HG02870 (cell line): Measurements from ENCODE around the gene PTPN7.

ENCODE experiments used
- ATAC-seq: cut with Tn5 transposase; IDR thresholded peaks from one replicate; pipeline ENCODE4 v1.9.1; 2021; ENCODE audit warnings: mild to moderate bottlenecking, moderate library complexity; ENCODE audit not compliant: unreplicated experiment

Gene PTPN7

DNA sequence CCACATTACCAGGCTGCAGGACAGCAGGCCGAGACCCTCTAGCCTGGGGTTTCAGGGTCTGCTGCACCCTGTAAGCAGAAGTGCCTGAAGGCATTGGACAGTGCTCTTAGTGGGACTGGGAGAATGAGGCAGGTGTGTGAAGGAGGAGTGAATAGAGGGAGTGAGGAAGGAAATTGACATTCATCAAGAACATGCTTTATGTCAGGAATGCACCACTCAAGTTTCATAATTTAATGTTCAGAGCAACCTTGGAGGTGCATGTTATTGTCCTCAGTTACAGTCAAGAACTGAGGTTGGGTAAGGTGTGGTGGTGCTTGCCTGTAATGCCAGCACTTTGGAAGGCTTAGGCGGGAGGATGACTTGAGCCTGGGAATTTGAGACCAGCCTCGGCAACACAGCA lies 49.4 kb downstream of the PTPN7 start:
- ATAC-seq: no peak

DNA sequence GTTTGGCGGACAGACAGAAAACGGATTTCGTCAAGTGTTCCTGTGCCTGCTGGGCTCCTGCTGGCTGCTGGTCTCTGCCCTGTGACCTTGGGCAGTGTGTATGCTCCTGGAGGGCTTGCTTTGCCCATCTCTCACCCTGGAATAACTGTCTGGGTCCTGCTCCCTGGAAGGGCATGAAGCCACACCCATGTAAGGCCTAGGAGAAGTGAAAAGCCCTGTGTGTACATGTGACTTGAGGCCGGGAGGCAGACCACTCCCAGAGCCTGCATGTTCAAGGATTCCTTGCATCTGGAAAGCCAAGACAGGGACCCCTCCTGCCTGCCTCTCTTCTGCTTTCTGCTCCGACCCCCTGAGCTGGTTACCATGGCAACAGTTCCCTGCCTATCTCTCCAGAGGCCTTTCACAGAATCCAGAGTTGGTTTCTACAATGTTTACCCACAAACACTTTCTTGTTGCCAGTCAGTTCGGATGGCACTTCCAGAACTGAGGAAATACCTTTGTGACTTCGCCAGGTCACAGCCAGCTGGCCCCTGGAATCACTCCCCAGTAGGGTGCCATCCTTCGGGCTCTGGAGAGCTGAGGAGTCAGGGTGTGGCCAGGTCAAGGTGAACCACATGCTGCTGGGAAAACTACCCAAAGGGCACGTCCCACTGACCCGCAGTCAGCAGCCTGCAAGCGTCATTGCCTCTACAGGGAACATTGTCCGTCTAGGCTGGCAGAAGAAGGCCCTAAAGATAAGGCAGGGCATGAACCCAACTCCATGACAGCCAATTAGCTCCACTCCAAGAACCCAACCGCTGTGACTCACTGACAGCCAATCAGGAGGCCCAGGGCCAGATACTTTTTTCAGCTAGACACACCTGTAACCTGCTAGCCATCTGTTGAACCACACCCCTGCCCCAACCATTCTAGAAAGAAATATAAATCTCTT lies 52.3 kb downstream of the PTPN7 start:
- no peak for ATAC-seq

DNA sequence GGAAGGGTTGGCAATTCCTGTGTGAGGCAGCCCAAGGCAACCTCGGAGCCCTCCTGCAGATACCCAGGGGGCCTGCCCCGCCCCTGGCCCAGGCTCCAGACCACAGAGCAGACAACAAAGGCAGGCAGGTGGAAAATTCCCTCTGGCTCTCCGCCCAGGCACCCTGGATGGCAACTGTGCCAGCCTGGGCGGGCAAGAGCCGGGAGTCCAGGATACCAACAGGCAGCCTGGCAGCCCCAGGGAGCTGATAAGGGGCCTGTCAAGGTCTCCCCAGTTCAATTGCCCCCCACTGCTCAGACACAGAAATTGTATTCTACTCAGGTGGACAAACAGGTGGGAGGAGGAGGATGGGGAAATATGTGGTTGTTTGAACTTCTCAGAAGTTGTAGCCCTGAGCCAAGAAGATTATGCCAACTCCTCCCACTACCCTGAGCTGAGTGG lies 53.1 kb downstream of the PTPN7 start:
- ATAC-seq: no peak

DNA sequence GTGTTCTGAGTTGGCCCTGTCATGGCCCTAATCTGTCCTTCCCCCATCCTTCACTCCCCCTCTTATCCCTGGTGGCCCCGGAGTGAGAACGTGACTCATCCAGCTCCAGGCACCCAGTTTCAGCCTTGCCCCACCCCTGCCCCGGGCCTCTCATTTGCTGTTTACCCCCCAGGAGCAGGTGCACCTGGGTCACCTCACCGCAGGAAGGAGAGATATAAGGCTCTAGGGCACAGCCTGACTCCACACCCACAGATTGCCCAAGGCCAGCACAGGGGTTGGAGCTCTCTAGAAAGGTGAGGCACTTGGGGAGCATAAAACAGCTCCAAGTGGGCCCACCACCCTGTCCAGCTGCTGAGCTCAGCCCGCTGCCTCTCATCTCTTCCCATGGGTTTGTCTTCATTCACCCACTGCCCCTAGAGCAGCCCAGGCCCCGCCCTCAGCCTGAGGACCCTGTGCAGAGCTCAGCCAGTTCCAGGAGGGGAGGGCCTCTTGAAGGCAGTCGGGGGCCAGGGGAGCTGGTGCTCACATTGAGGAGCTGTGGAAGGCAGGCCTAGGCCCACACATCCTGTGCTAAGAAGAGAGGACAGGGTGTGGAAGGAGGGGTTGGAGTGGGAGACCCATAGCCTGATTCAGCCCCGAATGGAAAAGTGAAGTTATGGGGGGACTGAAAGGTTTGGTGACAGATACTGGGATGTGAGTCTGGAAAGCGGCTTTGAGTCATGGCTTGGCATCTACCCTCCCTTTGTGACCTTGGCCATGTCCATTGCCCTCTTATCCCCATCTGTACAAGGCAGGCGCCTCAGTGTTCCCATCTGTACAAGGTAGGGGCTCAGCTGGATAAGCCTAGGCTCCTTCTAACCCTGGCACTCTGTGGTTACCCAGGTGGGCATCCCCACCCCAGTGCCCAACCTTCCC lies 53.8 kb downstream of the PTPN7 start:
- no peak for ATAC-seq

DNA sequence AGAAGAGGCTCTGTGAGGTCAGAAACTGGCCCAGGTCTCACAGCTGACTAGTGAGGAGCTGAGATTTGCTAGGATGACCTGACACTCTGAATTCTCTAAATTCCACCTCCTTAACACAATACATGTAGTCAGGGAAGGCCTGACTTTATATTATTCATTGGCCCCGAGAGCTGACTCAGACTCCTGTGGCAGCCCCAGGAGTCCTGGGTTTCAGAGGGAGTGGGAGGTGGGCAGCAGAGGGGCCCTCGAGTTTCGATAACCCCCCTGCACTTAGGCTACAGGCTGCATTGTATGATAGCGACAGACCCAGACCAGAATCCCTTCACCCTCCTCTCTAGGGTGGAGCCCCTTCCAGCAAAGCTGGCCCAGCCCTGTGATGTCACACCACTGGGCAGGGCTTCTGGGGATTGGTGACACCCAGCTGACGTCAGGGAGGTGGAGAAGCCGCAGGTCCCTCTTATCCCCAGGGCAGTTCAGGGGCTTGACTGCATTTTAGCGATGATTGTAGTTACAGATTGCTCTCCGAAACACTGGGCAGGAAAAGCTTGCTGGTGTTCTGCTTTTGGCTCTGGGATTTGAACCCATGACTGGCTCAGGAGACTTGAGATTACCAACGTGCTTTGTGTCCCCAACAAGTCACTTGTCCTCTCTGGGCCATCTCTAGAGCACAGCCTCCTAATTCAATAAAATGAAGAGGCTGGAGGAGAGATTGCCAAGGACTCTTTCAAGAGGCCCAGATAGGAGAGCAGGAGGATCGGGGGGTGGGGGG lies 54.6 kb downstream of the PTPN7 start:
- ATAC-seq: no peak

DNA sequence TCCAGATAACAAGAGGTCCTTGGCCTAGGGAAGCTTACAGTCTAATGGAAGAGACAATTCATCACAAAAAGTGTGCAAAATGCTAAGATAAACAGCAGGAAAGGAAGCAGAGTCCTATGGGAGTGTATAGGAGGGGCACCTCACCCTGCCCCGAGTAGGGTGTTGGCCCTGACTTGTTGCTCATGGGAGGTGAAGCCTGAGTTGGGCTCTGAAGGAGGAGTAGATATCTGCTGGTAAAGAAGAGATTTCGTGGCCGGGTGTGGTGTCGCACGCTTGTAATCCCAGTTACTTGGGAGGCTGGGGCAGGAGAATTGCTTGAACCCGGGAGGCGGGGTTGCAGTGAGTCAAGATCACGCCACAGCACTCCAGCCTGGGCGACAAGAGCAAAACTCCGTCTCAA lies 56.3 kb downstream of the PTPN7 start:
- ATAC-seq: no peak

DNA sequence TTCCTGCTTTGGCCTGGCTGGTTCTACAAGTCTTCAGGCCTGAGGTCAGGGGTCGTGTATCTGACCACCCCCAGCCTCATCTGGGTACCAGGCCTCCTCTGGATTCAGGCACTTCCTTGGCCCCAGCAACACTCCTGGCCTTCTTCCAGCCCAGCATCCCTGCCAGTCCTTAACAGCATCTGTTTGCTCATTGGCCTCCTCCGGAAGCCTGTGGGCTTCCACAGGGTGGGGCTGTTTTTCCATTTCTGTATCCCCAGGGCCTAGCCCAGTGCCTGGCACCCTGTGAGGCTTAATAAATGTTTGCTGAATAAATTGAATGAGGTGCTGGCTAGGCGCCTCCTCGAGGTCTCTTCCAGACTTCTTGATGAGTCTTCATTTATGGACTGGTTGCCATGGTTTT lies 59.2 kb downstream of the PTPN7 start:
- no peak for ATAC-seq
